Measurements from ENCODE around the gene FUOM. TPM values are rescaled to one million over a fixed set of nuclear protein-coding genes. Genes with fewer than 3 reads are reported as not detected.

The FUOM gene
- total and polyA plus RNA-seq, 2 donors (not counting 3 experiments of a cell fraction or from before 2014, with no cell fraction given): 17.4 to 33.9 TPM

DNA sequence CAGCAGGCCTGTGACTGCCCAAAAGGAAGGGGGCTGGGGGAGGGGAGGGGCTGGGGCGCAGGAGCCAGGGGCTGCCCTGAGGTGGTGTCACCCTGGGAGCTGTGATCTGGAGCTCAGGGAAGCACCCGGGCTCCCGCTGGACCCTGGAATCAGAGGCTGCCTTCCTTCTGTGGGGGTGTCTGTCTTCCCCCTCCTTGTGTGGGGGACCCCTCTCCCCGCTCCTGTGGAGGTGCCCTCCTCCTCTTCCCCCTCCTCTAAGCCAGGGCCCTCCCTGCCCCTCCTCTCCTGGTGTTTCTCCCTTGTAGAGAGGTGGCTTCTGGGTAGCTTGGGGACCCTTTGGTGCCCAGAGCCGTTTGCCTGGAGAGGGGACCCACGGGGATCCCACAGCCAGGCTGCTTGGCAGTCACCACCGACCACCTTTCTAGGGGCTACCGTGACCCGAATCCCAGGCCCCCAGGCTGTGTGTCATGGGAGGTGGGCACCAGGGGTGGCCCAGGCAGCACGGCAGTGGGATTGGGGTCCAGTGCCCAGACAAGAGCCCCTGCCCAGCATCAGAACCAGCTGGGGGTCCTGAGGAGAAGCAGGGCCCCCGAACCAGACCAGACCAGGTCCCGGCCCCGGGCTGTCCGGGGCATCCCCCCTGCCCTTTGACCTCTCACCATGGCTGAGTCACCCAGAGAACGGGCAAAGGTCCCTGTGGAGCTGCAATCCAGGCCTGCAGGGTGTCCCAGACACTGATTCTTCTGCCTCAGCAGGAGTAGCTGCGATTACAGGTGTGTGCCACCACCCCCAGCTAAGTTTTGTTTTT lies 9.9 kb downstream of the FUOM start:
- ChIA-PET POLR2A (no interaction called here), CTCF (interaction anchor here (2.9 kb wide), 1 partner anchor 18 kb away, joined by 14 read pairs; no protein-coding TSS in a partner anchor)
- Histone ChIP-seq H3K36me3 (ENCODE audit: control insufficient read depth in 2 of 2, extremely low read depth in 1 of 2, insufficient read depth in 2 of 2, low read length in 2 of 2) (no peaks in the 10 kb centered on the region), H3K9me1 (replicated peaks; ENCODE audit: control insufficient read depth, extremely low read depth, insufficient read depth, low read length) (no peaks in the 10 kb centered on the region), H3K4me1 (ENCODE audit: control insufficient read depth, extremely low read depth, insufficient read depth, low read length) (no peaks in the 10 kb centered on the region), H3K79me2 (ENCODE audit: control insufficient read depth, insufficient read depth, low read length) (no peaks in the 10 kb centered on the region), H3K4me2 (ENCODE audit: insufficient read depth, low read length) (no peak overlapping the region), H3K27ac (ENCODE audit: insufficient read depth, low read depth, low read length) (no peak overlapping the region), H3K9ac (replicated peaks; ENCODE audit: extremely low read depth, insufficient read depth, low read length) (no peak overlapping the region), H2AFZ (ENCODE audit: low read depth, low read length) (no peak overlapping the region), H4K20me1 (replicated peaks; ENCODE audit: control insufficient read depth, extremely low read depth, insufficient read depth, low read length) (no peaks in the 10 kb centered on the region), H3K9me3 (replicated peaks; ENCODE audit: control insufficient read depth, insufficient read depth, low read length) (no peaks in the 10 kb centered on the region), H3K4me3 (replicated peaks in 1 of 3; ENCODE audit: insufficient read depth in 1 of 3, low read depth in 1 of 3, low read length in 3 of 3) (no peak overlapping the region), H3K27me3 (ENCODE audit: control insufficient read depth in 2 of 2, insufficient read depth in 2 of 2, low read length in 2 of 2) (no peaks in the 10 kb centered on the region)
- intact Hi-C loops (cut with micrococcal nuclease): no loop called here
- TF ChIP-seq EZH2 (IDR thresholded peaks at IDR 0.05; ENCODE audit: borderline replicate concordance, low read depth, low read length, severe bottlenecking) (no peak), FOS (IDR thresholded peaks at IDR 0.05; ENCODE audit: borderline replicate concordance, insufficient read depth, low read length) (no peak), POLR2A (IDR thresholded peaks at IDR 0.05; ENCODE audit: low read depth, low read length) (no peak), JUN (IDR thresholded peaks at IDR 0.05; ENCODE audit: borderline replicate concordance, insufficient read depth, insufficient read length, low read depth) (no peak), CTCF (IDR thresholded peaks at IDR 0.05; ENCODE audit: extremely low read depth in 1 of 2, insufficient read depth in 1 of 2, low read depth in 1 of 2, low read length in 2 of 2) (no peak), GATA2 (IDR thresholded peaks at IDR 0.05; ENCODE audit: insufficient read depth, insufficient read length, low read depth, low read length) (no peak), POLR2AphosphoS5 (IDR thresholded peaks at IDR 0.05; ENCODE audit: insufficient read depth, low read depth, low read length) (no peak), MYC (IDR thresholded peaks at IDR 0.05; ENCODE audit: low read depth, low read length) (no peak)
- TF ChIP-seq, protein P1, sequence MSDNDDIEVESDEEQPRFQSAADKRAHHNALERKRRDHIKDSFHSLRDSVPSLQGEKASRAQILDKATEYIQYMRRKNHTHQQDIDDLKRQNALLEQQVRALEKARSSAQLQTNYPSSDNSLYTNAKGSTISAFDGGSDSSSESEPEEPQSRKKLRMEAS (IDR thresholded peaks at IDR 0.05; ENCODE audit: insufficient read depth, insufficient read length): no peak
- BruUV-seq (replicated peaks): no TSS peak
- no peak for FAIRE-seq
- dilution Hi-C loops (cut with MboI; ENCODE audit: extremely low pct_ligation_motif_present, low sequenced_read_pairs): no loop called here
- DNase-seq (ENCODE audit: low read depth, low spot score): no peak

All from endothelial cell of umbilical vein (primary cell).